ENCODE data around the gene ITGA11.

The ITGA11 gene

DNA sequence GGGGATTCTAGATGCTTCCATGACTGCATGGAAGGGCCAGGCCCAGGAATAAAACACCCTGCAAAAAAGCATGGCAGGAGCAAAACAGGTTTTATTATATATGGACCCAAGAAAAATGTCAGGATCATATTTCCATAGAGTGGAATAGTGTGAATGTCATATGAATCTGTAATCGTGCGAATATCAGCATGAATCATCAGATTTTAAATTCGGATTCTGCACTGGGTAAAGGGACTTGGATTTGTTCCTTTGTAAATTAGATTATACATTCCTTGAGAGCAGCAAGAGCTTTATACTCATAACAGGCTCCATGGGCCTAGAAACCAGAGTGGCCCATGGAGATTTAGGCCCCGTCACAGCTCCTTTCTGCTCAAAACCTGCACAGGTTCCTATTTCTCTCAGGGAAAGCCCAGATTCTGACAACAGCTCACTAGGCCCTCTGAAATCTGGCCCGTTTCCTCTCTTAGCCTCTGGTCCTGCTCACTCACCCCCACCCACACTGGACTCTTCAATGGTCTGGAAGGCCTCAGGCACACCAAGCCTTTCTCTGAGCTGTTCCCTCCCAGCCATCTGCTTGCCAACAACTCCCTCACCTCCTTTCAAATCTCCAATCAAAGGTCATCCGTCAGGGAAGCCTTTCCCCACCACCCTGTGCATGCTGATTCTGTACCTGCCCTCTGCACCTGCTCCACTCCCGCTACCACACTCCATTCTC is 78.4 kb downstream of the ITGA11 start:
- DNase-seq (ENCODE audit: low read depth) = no peak

DNA sequence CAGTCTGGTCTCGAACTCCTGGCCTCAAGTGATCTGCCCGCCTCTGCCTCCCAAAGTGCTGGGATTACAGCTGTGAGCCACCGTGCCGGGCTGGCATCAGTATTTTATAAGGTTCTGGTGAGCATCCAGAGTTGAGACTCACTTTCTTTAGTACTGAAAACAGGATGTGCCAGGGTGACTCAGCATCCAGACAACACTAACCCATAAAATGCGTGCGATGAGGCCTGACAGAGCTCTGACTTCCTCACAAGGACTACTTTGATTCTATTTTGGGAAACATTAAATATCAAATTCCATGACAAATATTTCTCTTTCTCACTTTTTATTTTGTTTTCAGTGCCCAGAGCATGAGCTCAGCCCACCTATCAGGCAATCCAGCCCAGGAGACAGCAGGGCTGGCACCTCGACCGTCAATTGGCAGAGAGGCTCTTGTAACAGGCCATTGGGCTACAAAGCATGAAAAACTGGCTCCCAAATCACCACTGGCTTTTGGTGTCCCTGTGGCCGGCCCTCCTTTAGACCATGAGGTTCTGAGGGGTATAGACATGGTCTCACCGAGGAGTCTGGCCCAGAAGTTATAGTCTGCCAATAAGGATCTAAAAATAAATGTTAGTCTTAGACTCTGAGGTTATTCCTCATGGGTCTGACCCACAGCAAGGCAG is 79.4 kb downstream of the ITGA11 start:
- peak; percentile 30 for DNase-seq (ENCODE audit: low read depth)

- no peak for DNase-seq (ENCODE audit: low read depth)
Observed at GRCh38 chr15:68349151-68349550, 82.8 kb downstream of the ITGA11 start.

GRCh38 chr15:68348606-68349005 is 83.4 kb downstream of the ITGA11 start:
- DNase-seq (ENCODE audit: low read depth) = no peak

- no peak for DNase-seq (ENCODE audit: low read depth)
Observed at GRCh38 chr15:68348081-68348480, 83.9 kb downstream of the ITGA11 start.

- no peak for DNase-seq (ENCODE audit: low read depth)
Observed at GRCh38 chr15:68347392-68347791, 84.6 kb downstream of the ITGA11 start.

DNA sequence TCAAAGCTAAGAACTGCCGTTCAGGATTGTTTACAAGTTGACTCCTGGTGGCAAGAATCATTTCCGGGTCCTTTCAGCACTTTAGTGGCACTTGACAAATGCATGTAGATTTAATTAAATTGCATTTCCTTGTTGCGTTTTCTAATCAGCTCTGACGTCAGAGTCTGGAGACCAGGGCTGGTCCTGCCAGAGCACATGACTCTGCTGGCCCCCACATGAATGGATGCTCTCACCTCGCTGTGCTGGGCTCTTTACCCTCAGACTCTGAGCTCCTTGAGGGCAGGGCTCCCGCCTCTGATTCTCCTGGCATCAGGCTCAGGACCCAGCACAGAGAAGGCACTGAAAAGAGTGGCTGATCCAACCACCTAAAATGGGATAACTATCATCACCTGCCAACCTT is 85.0 kb downstream of the ITGA11 start:
- no peak for DNase-seq (ENCODE audit: low read depth)

DNA sequence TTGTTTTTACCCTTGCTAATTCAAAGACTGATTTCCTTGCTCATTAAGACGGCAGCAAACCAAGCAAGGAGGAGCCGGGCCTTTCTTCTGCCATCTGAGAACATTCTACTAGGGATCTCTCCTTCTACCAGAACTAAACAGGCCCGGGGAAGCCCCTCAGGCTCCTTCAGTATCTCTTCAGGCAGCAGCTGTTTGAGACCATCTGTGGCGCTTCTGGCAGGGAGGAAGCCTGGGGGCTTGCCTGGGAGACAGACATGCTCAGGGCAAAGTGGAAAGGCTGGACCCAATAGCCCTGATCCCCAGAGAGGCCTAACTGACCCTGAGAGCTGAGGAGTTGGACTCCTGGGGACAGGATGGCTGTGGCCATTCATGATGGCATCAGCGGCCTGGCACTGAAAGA is 86.5 kb downstream of the ITGA11 start:
- no peak for DNase-seq (ENCODE audit: low read depth)

DNA sequence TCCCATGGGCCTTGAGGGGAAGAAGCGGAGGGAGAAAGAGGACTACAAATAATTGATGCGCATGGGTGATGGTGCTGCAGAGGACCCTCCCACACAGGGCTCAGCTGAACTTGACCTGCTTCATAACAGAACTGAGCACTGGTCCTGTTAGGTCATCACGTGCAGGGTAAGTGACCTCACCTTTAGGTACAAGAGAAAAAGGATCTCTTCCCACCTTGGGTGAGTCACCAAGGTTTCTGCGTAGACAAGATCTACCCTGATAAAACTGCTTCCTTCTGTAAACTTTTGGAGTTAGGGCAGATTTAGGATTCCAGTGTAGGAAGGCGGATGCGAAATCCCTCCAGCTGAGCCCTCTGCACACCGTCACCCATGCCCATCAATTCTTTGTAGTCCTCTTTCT is 87.4 kb downstream of the ITGA11 start:
- no peak for DNase-seq (ENCODE audit: low read depth)

GRCh38 chr15:68343579-68344225 is 88.3 kb downstream of the ITGA11 start:
- no peak for DNase-seq (ENCODE audit: low read depth)

- no peak for DNase-seq (ENCODE audit: low read depth)
Observed at GRCh38 chr15:68341760-68342725, 89.9 kb downstream of the ITGA11 start.

DNA sequence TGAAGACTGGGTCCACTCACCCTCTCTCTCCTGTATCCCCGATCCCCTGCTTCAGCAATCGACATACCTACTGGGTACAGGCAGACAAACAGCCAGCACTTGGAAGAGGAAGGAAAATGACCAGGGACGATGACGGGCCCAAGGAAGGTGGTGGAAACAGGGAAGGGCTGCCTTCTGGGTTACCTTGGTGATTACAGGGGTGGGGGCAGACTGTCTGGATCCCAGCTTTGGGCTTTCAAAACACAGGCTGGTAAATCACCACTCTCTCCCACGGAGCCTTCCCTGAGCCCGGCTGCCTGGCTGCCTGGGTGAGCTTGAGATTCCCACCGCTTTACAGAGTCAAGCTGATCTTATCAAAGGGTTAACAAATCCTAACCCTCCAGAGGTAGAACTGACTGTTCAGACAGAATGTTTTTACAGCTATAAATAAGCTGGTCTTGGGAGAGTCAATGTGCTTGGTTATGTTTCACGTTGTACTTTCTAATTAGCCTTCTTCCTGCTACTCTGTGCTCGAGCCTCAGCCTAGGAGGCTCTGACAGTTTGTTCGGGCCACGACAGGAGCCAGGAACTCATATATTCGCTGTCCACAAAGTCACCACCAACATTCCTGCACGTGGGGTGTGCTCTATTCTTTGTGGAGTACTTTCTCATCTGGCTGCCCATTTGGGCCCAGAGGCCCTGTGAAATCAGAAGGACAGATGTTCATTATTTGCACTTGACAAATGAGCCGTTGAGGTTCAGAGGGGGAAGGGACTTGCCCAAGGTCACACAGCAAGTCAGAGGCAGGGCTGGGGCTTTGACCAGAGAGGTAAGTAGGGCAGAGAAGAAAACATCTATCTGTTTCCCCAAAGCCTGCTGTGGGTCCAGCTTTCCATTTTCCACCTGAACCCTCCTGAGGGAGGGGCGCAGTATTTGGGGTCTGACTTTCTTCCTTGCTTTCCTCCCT is 91.0 kb downstream of the ITGA11 start:
- no peak for DNase-seq (ENCODE audit: low read depth)

GRCh38 chr15:68339481-68339880 is 92.5 kb downstream of the ITGA11 start:
- no peak for DNase-seq (ENCODE audit: low read depth)

DNA sequence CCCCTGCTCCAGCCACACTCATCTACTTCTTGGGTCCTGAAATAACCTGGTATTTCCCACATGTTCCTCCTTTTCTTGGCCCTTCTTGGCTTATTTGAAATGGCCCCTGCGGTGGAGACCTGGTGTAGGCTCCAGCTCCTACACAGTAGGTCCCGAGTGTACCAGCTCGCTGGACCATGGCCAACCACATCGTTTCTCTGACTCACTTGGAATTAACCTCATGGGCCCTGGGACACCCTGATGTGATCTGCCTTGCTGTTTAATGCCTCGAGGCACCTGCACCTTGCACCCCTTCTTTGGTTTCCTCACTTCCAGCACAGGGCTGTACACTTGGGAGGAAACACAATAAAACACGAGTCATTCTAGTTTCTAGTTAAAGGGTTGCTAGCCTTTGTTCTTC is 94.1 kb downstream of the ITGA11 start:
- no peak for DNase-seq (ENCODE audit: low read depth)

- DNase-seq (ENCODE audit: low read depth) = no peak
Observed at GRCh38 chr15:68336516-68336915, 95.4 kb downstream of the ITGA11 start.

GRCh38 chr15:68335655-68336054 is 96.3 kb downstream of the ITGA11 start:
- no peak for DNase-seq (ENCODE audit: low read depth)

DNA sequence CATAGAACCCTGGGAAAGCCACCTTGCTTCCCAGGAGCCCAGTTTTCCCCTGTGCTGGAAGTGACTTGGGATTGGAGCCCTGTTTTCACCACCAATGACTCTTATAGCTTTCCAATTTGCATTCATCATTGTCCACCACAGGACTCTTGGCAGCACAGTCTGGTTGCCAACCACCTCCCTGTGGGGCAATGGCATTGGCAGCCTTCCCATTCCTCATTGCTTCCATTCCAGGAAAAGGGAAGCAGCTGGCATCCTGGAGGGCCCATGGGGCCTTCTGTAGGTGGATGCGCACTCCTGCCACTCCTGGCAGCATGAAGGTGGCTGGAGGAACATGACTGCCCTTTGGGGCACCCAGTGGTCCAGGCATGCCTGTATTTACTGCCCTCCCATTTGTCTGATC is 96.7 kb downstream of the ITGA11 start:
- DNase-seq (ENCODE audit: low read depth) = no peak

- no peak for DNase-seq (ENCODE audit: low read depth)
Observed at GRCh38 chr15:68334661-68335124, 97.3 kb downstream of the ITGA11 start.

DNA sequence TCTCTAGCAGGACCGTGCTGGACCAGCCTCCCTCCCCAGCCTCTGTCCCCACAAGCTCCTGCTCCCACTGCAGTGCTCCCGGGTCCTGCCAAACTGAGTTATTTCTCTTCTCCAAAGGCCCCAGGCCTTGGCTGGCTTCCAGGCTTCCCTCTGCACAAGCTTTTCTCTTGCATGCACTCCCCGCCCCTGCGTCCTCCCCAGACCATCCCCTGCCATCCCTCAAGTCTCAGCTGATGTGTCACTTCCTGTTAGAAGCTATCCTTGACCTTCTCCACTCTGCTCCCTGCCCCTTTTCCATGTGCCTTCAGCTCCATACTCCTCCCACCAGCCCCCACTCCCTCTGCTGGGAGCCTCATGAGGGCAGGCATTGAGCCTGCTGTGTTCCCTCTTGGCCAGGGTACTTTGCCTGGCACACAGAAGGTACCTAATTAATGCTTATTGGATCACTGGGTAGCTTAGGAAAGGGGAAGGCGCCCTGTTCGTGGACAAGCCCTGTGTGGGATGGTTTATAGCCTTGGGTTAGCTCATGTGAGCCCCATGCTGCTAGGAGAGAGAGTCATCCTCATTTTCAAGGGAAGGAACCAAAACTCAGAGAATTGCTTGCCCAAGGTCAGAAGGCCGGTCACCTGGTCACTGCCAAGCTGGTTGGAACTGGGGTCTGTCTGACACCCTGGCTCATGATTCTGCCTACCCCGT is 98.0 kb downstream of the ITGA11 start:
- DNase-seq (ENCODE audit: low read depth) = no peak

- no peak for DNase-seq (ENCODE audit: low read depth)
Observed at GRCh38 chr15:68332266-68332665, 99.7 kb downstream of the ITGA11 start.

Measured in activated T-cell treated with anti-CD3 and anti-CD28 coated beads for 48 hours (primary cell).